ENCODE measurements around the gene PARD6G.

DNA sequence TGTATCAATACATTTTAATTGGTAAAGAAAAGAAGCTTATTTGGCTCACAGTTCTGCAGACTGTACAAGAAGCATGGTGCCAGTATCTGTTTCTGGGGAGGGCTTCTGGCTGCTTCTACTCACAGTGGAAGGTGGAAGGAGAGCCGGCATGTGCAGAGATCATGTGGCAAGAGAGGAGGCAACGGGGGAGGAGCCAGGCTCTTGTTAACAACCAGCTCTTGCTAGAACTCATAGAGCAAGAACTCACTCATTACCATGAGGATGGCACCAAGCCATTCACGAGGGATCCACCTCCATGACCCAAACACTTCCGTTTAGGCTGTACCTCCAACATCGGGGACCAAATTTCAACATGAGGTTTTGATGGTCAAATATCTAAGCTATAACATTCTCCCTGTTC is 7.5 kb downstream of the PARD6G start:
- TF ChIP-seq ZC3H10 (CRISPR knock-in tag; IDR thresholded peaks at IDR 0.05) (no peak), OSR1 (CRISPR knock-in tag; IDR thresholded peaks at IDR 0.05) (no peak), ZNF565 (CRISPR knock-in tag; conservative IDR thresholded peaks at IDR 0.05; ENCODE audit: low read depth) (no peak), RARB (CRISPR knock-in tag; IDR thresholded peaks at IDR 0.05) (no peak), ZFP3 (CRISPR knock-in tag; IDR thresholded peaks at IDR 0.05) (no peak), SNAI2 (CRISPR knock-in tag; IDR thresholded peaks at IDR 0.05) (no peak), PPARA (CRISPR knock-in tag; IDR thresholded peaks at IDR 0.05; ENCODE audit: borderline replicate concordance) (no peak), TOX (CRISPR knock-in tag; IDR thresholded peaks at IDR 0.05; ENCODE audit: borderline replicate concordance) (no peak), ARNTL (CRISPR knock-in tag; IDR thresholded peaks at IDR 0.05; ENCODE audit: borderline replicate concordance, low read depth) (no peak)
- TF ChIP-seq, protein P1, sequence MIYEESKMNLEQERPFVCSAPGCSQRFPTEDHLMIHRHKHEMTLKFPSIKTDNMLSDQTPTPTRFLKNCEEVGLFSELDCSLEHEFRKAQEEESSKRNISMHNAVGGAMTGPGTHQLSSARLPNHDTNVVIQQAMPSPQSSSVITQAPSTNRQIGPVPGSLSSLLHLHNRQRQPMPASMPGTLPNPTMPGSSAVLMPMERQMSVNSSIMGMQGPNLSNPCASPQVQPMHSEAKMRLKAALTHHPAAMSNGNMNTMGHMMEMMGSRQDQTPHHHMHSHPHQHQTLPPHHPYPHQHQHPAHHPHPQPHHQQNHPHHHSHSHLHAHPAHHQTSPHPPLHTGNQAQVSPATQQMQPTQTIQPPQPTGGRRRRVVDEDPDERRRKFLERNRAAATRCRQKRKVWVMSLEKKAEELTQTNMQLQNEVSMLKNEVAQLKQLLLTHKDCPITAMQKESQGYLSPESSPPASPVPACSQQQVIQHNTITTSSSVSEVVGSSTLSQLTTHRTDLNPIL (CRISPR knock-in tag; IDR thresholded peaks at IDR 0.05; ENCODE audit: low read depth), result no peak
- TF ChIP-seq, protein P2, sequence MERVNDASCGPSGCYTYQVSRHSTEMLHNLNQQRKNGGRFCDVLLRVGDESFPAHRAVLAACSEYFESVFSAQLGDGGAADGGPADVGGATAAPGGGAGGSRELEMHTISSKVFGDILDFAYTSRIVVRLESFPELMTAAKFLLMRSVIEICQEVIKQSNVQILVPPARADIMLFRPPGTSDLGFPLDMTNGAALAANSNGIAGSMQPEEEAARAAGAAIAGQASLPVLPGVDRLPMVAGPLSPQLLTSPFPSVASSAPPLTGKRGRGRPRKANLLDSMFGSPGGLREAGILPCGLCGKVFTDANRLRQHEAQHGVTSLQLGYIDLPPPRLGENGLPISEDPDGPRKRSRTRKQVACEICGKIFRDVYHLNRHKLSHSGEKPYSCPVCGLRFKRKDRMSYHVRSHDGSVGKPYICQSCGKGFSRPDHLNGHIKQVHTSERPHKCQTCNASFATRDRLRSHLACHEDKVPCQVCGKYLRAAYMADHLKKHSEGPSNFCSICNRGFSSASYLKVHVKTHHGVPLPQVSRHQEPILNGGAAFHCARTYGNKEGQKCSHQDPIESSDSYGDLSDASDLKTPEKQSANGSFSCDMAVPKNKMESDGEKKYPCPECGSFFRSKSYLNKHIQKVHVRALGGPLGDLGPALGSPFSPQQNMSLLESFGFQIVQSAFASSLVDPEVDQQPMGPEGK (CRISPR knock-in tag; IDR thresholded peaks at IDR 0.05; ENCODE audit: borderline replicate concordance), result no peak
- TF ChIP-seq, protein P3, sequence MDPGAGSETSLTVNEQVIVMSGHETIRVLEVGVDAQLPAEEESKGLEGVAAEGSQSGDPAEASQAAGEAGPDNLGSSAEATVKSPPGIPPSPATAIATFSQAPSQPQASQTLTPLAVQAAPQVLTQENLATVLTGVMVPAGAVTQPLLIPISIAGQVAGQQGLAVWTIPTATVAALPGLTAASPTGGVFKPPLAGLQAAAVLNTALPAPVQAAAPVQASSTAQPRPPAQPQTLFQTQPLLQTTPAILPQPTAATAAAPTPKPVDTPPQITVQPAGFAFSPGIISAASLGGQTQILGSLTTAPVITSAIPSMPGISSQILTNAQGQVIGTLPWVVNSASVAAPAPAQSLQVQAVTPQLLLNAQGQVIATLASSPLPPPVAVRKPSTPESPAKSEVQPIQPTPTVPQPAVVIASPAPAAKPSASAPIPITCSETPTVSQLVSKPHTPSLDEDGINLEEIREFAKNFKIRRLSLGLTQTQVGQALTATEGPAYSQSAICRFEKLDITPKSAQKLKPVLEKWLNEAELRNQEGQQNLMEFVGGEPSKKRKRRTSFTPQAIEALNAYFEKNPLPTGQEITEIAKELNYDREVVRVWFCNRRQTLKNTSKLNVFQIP (CRISPR knock-in tag; IDR thresholded peaks at IDR 0.05; ENCODE audit: borderline replicate concordance, low read depth), result no peak
